Adrenal gland (tissue), 5 donors: Measurements from ENCODE around the gene MYO5A.

ENCODE experiments used
- CTCF ChIP-seq, 6 experiments: fragments of 450-650 bp in 4 of 6; fragments of 200-600 bp in 2 of 6; sonication (generic) in 1 of 6; IDR thresholded peaks; 1 replicate in 5 of 6; 2 replicates in 1 of 6; pipeline versions ENCODE4 v1.5.1 to v1.8.0; 2016 to 2021; ENCODE audit warnings: antibody characterized with exemption in 6 of 6, mild to moderate bottlenecking in 2 of 6, moderate library complexity in 1 of 6
- POLR2A ChIP-seq, 2 donors: fragments of 450-650 bp; IDR thresholded peaks; one replicate each; pipeline ENCODE4 v1.6.1; 2017; ENCODE audit warnings: antibody characterized with exemption in 2 of 2, mild to moderate bottlenecking in 2 of 2, moderate library complexity in 1 of 2
- donor health status: DM: no; HTN: no; CAD: no.

DNA sequence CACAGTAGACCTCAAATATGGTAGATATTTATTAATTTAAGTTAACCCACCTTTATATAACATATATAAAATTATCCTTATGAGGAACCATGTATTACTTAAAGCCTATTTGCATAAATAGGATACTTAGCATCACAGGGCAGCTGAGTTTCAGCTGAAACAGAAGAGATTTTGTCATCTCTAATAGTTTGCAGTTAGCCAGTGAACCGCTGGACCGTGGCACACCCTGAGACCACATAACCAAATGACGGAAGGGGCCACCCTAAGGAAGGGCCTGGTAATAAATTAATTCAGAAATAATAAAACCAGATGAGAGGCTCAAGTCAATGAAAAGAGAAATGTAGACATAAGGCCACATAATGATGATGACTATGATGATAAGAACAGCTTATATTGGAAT is 107.7 kb downstream of the MYO5A start:
- TF ChIP-seq CTCF (IDR thresholded peaks at IDR 0.05), result no peak
- TF ChIP-seq POLR2A (IDR thresholded peaks at IDR 0.05), result no peak
